Embryonic facial prominence (tissue), 1 donor: ENCODE data around the gene PCDHGA6.
"Not testable (repeated sequence)": the region's sequence is repeated elsewhere in the genome, so short reads cannot be mapped to it uniquely, and the experiment has no call there.

Experiments
- DNase-seq: peaks from one replicate; pipeline ENCODE4 v3.0.0-alpha.2; 2016; ENCODE audit errors: extremely low spot score

Gene PCDHGA6

DNA sequence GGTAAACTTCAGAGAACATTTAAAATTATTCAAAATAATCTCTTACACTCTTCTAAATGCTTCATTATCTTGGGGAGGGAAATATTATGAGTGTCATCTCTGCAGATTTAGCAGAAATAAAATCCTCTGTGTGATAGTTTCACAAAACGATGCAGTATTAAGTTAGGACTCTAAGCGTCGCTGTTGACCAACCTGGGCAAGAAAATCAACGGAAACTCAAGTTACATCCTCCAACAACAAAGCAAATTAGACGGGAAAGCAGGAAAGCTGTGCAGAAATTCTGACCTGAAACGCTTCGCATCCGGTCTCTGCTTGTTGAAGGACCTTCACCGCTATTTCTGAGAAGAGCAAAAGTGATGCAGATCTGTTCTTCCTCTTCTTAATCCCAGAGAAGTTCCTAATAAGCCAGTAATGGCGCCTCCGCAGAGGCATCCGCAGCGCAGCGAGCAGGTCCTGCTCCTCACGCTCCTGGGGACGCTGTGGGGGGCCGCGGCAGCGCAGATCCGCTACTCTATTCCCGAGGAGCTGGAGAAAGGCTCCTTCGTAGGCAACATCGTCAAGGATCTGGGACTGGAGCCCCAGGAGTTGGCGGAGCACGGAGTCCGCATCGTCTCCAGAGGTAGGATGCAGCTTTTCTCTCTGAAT lies at the start of gene PCDHGA6:
TSS of gene PCDHGA6 (plus strand) at position 219 of the 645 bp plus-strand sequence. CDS start at position 412, 193 bp downstream.
- no peak for DNase-seq

DNA sequence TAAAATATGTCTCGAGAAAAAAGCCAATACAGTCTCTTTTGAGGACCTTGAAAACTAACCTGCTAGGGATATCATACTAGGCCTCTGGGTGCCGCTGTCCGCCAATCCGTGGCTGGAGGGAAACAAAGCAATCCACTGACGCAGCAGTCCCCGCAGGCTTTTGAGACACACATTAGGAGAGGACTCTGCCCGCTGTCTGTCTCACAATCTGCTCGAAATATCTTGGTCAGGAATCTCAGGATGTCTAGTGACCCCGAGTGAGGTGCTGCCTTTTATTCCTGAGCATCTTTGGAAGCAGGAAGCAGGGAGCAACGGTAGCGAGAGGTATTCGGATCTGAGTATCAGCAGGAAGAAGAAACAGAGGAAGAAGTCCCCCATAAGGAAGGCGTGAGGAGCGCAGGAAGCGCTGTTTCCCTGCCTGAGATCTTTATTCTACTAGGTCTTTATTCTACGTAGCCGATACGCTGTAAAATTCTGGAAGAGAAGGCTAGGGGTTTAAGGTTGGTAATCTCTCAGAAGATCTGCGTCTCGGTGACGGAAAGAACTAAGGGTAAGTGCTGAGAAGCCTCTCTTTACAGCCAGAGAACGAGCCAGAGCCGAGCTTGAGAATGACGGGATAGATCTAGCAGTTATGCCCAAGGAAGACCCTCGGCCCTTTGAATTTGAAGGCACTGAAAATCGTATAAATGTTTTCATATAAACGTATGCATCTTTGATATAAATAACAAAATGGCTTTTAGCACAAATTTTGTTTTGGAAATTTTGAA lies 47.4 kb upstream of the PCDHGA6 start:
- no peak for DNase-seq

DNA sequence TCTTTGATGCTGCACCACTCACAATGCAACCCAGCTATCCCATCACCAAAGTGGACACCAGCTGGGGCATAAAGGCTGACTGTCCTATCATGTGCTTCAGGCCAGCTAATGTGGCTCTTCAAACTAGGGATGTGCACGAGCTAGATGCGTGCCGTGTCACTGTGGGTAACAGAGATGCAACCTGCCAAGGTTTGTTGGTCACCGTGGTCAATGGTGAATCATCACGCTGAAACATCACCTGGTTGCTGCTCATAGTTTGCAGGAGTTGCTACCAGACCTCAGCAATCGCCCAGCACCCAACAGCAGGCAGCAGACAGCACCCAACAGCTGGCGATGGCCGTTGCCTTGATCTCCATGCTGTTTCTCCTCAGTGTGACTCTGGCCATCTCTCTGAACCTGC lies 45.5 kb upstream of the PCDHGA6 start:
- DNase-seq: no peak

DNA sequence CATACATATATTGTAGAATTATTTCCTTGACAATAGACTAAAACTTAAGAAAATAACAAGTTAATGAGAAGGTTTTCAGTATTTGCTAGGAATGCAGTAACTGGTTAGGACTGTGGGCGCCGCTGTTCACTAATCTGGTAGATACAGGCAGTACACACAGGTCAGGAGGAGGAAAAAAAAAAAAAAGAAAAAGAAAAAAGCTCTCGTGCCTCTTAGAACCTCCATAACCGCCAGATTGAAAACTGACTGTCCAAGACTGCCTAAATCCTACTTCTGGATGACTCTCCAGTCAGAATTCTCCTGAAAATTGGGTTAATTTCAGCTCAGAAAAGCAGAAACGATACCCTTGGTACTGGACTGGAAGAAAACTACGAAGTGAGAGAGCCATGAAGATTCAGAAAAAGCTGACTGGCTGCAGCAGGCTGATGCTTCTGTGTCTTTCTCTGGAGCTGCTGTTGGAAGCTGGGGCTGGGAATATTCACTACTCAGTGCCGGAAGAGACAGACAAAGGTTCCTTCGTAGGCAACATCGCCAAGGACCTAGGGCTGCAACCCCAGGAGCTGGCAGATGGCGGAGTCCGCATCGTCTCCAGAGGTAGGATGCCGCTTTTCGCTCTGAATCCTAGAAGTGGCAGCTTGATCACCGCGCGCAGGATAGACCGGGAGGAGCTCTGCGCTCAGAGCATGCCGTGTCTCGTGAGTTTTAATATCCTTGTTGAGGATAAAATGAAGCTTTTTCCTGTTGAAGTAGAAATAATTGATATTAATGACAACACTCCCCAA lies 43.2 kb upstream of the PCDHGA6 start, which contains the start of gene PCDHGA1:
TSS of gene PCDHGA1 (plus strand) at position 216 of the 782 bp plus-strand sequence.
- DNase-seq: no peak

DNA sequence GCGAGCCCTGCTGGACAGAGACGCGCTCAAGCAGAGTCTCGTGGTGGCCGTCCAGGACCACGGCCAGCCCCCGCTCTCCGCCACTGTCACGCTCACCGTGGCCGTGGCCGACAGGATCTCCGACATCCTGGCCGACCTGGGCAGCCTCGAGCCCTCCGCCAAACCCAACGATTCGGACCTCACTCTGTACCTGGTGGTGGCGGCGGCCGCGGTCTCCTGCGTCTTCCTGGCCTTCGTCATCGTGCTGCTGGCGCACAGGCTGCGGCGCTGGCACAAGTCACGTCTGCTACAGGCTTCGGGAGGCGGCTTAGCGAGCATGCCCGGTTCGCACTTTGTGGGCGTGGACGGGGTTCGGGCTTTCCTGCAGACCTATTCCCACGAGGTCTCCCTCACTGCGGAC lies 41.1 kb upstream of the PCDHGA6 start:
- DNase-seq: not testable (repeated sequence)

DNA sequence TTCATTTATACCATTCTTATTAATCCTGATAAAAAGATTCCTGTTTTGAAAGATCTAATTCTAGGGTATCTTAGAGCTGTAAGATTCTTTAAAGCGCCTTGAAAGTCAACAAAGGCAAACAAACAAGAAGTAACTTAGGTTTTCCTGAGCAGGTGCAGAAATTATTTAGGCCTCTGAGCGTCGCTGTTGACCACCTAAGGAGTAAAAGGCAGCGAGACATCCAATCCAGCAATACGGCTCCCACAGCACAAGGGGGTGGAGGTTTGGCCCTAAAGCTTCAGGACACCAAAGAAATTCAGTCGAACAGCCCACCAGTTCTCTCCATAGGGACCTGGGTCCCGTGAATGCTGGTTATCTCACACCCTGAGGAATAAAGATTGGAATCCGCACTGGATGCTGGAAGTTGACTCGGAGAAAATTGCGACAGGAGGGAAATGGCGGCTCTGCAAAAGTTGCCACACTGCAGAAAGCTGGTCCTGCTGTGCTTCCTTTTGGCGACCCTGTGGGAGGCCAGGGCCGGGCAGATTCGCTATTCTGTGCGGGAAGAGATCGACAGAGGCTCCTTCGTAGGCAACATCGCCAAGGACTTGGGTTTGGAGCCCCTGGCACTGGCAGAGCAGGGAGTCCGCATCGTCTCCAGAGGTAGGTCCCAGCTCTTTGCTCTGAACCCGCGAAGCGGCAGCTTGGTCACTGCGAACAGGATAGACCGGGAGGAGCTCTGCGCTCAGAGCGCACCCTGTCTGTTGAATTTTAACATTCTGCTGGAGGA lies 35.0 kb upstream of the PCDHGA6 start, which contains the start of gene PCDHGA2:
TSS of gene PCDHGA2 (plus strand) at position 223 of the 769 bp plus-strand sequence.
- DNase-seq: no peak

DNA sequence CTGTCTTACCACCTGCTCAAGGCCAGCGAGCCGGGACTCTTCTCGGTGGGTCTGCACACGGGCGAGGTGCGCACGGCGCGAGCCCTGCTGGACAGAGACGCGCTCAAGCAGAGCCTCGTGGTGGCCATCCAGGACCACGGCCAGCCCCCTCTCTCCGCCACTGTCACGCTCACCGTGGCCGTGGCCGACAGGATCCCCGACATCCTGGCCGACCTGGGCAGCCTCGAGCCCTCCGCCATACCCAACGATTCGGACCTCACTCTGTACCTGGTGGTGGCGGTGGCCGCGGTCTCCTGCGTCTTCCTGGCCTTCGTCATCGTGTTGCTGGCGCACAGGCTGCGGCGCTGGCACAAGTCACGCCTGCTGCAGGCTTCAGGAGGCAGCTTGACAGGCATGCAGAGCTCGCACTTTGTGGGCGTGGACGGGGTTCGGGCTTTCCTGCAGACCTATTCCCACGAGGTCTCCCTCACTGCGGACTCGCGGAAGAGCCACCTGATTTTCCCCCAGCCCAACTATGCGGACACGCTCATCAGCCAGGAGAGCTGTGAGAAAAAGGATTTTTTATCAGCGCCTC lies 32.8 kb upstream of the PCDHGA6 start:
- not testable (repeated sequence) for DNase-seq

DNA sequence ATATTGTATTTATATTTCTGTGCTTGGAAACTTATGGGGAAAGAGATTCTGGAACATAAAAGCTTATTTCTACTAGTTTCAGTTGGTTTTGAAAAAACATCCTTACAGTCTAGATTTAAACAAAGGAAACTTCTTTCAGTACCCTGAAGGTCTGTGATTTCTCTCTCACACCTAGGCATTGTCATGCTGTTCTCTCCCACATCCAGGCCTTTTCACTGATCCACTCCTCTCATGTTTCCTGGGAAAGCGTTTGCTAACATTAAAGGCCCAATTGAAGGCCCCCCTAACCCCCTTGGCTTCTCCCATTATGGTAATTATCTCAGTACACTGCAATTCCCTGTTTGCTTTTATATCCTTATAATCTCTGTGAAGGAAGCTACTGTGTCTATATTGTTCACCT lies 30.9 kb upstream of the PCDHGA6 start:
- no peak for DNase-seq

DNA sequence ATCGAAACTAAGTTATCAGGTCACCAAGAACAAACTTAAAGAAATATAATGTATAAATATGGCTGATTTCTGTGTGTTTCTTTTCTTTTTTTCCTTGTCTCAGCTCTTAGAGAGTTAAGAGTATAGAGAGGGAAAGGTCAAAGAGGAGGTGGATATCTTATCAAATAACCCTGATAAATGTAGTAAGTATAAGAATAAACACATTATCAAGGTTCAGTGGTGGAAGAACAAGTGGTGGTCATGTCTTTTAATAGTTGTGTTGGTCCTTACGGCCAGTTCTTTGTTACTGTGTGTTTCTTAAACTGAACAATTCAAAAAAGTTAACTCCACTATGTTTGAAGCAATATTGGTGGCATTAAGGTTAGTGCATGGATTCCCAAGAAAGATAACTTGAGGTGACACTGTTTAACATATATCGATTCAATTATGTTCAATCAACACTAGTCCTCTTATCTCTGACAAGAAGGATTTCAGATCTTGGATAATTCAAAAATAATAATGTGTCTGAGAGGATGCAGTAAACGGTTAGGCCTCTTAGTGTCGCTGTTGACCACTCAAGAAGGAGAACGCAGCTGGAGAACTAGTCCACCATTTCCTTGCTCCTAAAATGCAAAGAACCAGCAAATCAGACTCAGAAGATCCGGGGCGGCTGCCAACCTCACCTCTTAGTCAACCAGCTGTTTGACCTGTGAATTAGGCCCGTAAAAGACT lies 30.3 kb upstream of the PCDHGA6 start, which contains the start of gene PCDHGA3:
TSS of gene PCDHGA3 (plus strand) at position 588 of the 711 bp plus-strand sequence. CDS start 205 bp downstream, outside the sequence.
- DNase-seq: no peak

DNA sequence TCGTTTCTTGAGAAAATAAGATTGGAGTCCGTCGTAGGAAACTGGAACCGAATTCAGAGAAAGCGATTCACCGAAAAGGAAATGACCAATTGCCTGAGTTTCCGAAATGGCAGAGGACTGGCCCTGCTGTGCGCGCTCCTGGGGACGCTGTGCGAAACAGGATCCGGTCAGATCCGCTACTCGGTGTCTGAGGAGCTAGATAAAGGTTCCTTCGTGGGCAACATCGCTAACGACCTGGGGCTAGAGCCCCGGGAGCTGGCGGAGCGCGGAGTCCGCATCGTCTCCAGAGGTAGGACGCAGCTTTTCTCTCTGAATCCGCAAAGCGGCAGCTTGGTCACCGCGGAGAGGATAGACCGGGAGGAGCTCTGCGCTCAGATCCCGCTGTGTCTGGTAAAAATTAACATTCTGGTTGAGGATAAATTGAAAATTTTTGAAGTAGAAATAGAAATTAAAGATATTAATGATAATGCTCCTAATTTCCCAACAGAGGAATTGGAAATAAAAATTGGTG lies 29.7 kb upstream of the PCDHGA6 start:
- DNase-seq: no peak

DNA sequence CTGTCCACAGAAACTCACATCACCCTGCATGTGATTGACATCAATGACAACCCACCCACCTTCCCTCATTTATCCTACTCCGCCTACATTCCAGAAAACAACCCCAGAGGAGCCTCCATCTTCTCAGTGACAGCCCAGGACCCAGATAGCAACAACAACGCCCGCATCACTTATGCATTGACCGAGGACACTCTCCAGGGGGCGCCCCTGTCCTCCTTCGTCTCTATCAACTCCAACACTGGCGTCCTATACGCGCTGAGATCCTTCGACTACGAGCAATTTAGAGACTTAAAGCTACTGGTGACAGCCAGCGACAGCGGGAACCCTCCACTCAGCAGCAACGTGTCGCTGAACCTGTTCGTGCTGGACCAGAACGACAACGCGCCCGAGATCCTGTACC lies 28.4 kb upstream of the PCDHGA6 start:
- no peak for DNase-seq

DNA sequence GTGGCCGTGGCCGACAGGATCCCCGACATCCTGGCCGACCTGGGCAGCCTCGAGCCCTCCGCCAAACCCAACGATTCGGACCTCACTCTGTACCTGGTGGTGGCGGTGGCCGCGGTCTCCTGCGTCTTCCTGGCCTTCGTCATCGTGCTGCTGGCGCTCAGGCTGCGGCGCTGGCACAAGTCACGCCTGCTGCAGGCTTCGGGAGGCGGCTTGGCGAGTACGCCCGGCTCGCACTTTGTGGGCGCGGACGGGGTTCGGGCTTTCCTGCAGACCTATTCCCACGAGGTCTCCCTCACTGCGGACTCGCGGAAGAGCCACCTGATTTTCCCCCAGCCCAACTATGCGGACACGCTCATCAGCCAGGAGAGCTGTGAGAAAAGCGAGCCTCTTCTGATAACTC lies 27.7 kb upstream of the PCDHGA6 start:
- DNase-seq: not testable (repeated sequence)

DNA sequence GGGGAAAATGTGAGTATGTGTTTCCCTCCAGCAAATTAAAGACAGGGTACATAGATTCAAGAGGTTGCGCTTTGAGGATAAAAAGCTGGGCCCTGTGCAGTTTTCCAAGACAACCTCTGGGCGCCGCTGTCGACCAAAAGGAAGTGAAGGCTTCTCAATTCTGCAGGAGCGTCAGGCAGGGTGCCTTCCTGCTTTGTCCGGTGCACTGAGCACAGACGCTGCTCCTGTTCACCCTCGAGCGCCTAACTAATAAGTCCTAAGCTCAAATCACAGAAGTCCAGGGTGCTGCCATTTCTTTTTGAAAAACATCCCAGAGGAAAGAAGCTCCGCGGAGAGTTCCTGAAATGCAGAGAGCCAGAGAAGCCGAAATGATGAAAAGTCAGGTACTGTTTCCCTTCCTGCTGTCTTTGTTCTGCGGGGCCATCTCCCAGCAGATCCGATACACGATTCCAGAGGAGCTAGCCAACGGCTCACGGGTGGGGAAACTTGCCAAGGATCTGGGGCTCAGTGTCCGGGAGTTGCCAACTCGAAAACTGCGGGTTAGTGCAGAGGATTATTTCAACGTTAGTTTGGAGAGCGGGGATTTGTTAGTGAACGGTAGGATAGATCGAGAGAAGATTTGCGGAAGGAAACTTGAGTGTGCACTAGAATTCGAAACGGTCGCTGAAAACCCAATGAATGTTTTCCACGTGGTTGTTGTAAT lies 23.6 kb upstream of the PCDHGA6 start, which contains the start of gene PCDHGB1:
TSS of gene PCDHGB1 (plus strand) at position 183 of the 703 bp plus-strand sequence. CDS start at position 345, 162 bp downstream.
- no peak for DNase-seq

DNA sequence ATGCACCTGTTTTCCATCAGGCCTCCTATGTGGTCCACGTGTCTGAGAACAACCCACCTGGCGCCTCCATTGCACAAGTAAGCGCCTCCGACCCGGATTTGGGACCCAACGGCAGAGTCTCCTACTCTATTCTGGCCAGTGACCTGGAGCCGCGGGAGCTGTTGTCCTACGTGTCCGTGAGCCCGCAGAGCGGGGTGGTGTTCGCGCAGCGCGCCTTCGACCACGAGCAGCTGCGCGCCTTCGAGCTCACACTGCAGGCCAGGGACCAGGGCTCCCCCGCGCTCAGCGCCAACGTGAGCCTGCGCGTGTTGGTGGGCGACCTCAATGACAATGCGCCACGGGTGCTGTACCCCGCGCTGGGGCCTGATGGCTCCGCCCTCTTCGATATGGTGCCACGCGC lies 22.1 kb upstream of the PCDHGA6 start:
- DNase-seq: no peak

DNA sequence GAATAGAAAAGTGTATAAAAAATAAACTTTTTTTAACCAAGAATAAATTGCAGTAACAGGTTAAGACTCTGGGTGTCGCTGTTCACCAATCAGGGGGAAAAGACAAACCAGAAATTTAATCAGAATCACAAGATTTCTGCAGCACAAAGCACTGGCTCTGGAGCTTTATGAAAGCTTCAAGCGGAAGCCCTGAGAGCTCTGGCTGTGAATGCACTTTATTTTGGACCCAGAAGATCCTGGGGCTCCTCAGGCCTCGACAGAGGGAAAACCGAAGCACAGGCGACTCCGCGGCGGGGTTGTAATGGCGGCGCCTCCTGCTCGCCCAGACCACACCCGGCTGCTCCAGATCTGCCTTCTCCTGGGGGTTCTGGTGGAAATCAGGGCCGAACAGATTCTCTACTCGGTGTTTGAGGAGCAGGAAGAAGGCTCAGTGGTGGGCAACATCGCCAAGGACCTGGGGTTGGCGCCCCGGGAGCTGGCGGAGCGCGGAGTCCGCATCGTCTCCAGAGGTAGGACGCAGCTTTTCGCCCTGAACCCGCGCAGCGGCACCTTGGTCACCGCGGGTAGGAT lies 18.7 kb upstream of the PCDHGA6 start, which contains the start of gene PCDHGA4:
TSS of gene PCDHGA4 (plus strand) at position 122 of the 570 bp plus-strand sequence. CDS start at position 209, 87 bp downstream.
- DNase-seq: no peak

DNA sequence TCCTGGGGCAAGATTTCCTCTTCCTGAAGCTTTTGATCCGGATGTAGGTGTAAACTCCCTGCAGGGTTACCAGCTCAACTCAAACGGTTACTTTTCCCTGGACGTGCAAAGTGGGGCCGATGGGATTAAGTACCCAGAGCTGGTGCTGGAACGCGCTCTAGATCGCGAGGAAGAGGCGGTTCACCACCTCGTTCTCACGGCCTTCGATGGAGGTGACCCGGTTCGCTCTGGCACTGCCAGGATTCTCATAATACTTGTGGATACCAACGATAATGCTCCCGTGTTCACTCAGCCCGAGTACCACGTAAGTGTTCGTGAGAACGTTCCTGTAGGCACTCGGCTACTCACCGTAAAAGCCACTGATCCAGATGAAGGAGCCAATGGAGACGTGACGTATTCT lies 18.1 kb upstream of the PCDHGA6 start:
- no peak for DNase-seq

DNA sequence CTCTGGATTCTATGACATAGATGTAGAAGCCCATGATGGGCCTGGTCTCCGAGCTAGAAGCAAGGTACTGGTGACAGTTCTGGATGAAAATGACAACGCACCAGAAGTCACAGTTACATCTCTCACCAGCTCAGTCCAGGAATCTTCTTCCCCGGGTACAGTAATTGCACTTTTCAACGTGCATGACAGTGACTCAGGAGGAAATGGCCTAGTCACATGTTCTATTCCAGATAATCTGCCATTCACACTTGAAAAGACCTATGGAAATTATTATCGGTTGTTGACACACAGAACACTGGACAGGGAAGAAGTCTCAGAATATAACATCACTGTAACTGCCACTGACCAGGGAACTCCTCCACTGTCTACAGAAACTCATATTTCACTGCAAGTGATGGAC lies 17.6 kb upstream of the PCDHGA6 start:
- DNase-seq: no peak

DNA sequence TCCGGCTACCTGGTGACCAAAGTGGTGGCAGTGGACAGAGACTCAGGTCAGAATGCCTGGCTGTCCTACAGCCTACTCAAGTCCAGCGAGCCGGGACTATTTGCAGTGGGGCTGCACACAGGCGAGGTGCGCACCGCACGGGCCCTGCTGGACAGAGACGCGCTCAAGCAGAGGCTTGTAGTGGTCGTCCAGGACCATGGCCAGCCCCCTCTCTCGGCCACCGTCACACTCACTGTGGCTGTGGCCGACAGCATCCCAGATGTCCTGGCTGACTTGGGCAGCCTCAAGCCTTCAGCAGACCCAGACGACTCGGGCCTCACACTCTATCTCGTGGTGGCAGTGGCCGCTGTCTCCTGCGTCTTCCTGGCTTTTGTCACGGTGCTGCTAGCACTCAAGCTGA lies 16.7 kb upstream of the PCDHGA6 start:
- no peak for DNase-seq
